Ectodermal cell (in vitro differentiated cells): ENCODE data around the gene PRTN3.

ENCODE experiments used
- H3K27ac ChIP-seq: 2 replicates; pipeline ENCODE4 v1.7.0; 2013; ENCODE audit warnings: mild to moderate bottlenecking, low read depth, low read length; ENCODE audit not compliant: insufficient read depth, poor library complexity, severe bottlenecking
- H3K27me3 ChIP-seq: 2 replicates; pipeline ENCODE4 v1.7.0; 2013; ENCODE audit warnings: mild to moderate bottlenecking, low read length; ENCODE audit not compliant: insufficient read depth, control insufficient read depth, poor library complexity, severe bottlenecking
- H3K36me3 ChIP-seq: one replicate; pipeline ENCODE4 v1.7.0; 2013; ENCODE audit warnings: low read length; ENCODE audit not compliant: control insufficient read depth, insufficient read depth
- H3K4me1 ChIP-seq: one replicate; pipeline ENCODE4 v1.7.0; 2013; ENCODE audit warnings: low read length; ENCODE audit not compliant: control insufficient read depth, insufficient read depth
- H3K4me3 ChIP-seq: 2 replicates; pipeline ENCODE4 v1.7.0; 2013; ENCODE audit warnings: low read depth, low read length, control low read depth; ENCODE audit not compliant: insufficient read depth
- H3K9me3 ChIP-seq: 2 replicates; pipeline ENCODE4 v1.7.0; 2013; ENCODE audit warnings: mild to moderate bottlenecking, low read length, moderate library complexity; ENCODE audit not compliant: control insufficient read depth
- WGBS, 2 experiments: methylation state at CpG; one replicate each; pipeline ENCODE4 v1.1.7; 2013; ENCODE audit warnings: missing lambda C conversion rate in 2 of 2; 5-methylcytosine and 5-hydroxymethylcytosine counted together

The PRTN3 gene

GRCh38 chr19:803686-804418 is 36.9 kb upstream of the PRTN3 start:
- peaks cover 49% of the 10 kb centered on the region for H3K36me3 ChIP-seq
- H3K27me3 ChIP-seq = no peaks in the 10 kb centered on the region
- WGBS, 2 experiments = 95 to 96% methylated on average over 31 of the region's 31 CpGs
- H3K27ac ChIP-seq = no peak overlapping the region
- H3K9me3 ChIP-seq = no peaks in the 10 kb centered on the region
- peaks cover 28% of the 10 kb centered on the region for H3K4me1 ChIP-seq
- no peak overlapping the region for H3K4me3 ChIP-seq

- H3K4me1 ChIP-seq = peaks cover 27% of the 10 kb centered on the region
- 96 to 97% methylated on average over 53 of the region's 53 CpGs for WGBS, 2 experiments
- H3K27me3 ChIP-seq = no peaks in the 10 kb centered on the region
- no peaks in the 10 kb centered on the region for H3K9me3 ChIP-seq
- H3K4me3 ChIP-seq = no peak overlapping the region
- no peak overlapping the region for H3K27ac ChIP-seq
- H3K36me3 ChIP-seq = peaks cover 55% of the 10 kb centered on the region
Measured at GRCh38 chr19:804419-805165, 36.2 kb upstream of the PRTN3 start.

GRCh38 chr19:805166-805551 is 35.6 kb upstream of the PRTN3 start:
- 95 to 96% methylated on average over 33 of the region's 33 CpGs for WGBS, 2 experiments
- no peak overlapping the region for H3K4me3 ChIP-seq
- no peaks in the 10 kb centered on the region for H3K27me3 ChIP-seq
- H3K4me1 ChIP-seq = peaks cover 21% of the 10 kb centered on the region
- H3K27ac ChIP-seq = no peak overlapping the region
- peaks cover 60% of the 10 kb centered on the region for H3K36me3 ChIP-seq
- no peaks in the 10 kb centered on the region for H3K9me3 ChIP-seq

GRCh38 chr19:805600-806550 is 34.9 kb upstream of the PRTN3 start:
- Histone ChIP-seq H3K4me1 (peaks cover 14% of the 10 kb centered on the region), H3K27me3 (no peaks in the 10 kb centered on the region), H3K36me3 (peaks cover 64% of the 10 kb centered on the region), H3K9me3 (no peaks in the 10 kb centered on the region), H3K27ac (no peak overlapping the region), H3K4me3 (no peak overlapping the region)
- 95 to 96% methylated on average over 93 of the region's 93 CpGs for WGBS, 2 experiments

GRCh38 chr19:806815-807421 is 33.9 kb upstream of the PRTN3 start:
- peaks cover 4% of the 10 kb centered on the region for H3K4me1 ChIP-seq
- H3K4me3 ChIP-seq = no peak overlapping the region
- H3K27ac ChIP-seq = no peak overlapping the region
- peaks cover 75% of the 10 kb centered on the region for H3K36me3 ChIP-seq
- WGBS, 2 experiments = 95 to 96% methylated on average over 34 of the region's 34 CpGs
- H3K27me3 ChIP-seq = no peaks in the 10 kb centered on the region
- no peaks in the 10 kb centered on the region for H3K9me3 ChIP-seq

- H3K27ac ChIP-seq = no peak overlapping the region
- no peaks in the 10 kb centered on the region for H3K9me3 ChIP-seq
- no peaks in the 10 kb centered on the region for H3K27me3 ChIP-seq
- H3K4me1 ChIP-seq = no peaks in the 10 kb centered on the region
- H3K36me3 ChIP-seq = peaks cover 78% of the 10 kb centered on the region
- 96% methylated on average over 44 of the region's 44 CpGs for WGBS, 2 experiments
- H3K4me3 ChIP-seq = no peak overlapping the region
Measured at GRCh38 chr19:807627-808422, 33.0 kb upstream of the PRTN3 start.

GRCh38 chr19:808423-808775 is 32.4 kb upstream of the PRTN3 start:
- Histone ChIP-seq H3K4me1 (no peaks in the 10 kb centered on the region), H3K36me3 (peaks cover 78% of the 10 kb centered on the region), H3K27ac (no peak overlapping the region), H3K9me3 (no peaks in the 10 kb centered on the region), H3K4me3 (no peak overlapping the region), H3K27me3 (no peaks in the 10 kb centered on the region)
- 96 to 97% methylated on average over 26 of the region's 26 CpGs for WGBS, 2 experiments

GRCh38 chr19:810077-810855 is 30.5 kb upstream of the PRTN3 start:
- Histone ChIP-seq H3K27ac (no peak overlapping the region), H3K9me3 (no peaks in the 10 kb centered on the region), H3K27me3 (no peaks in the 10 kb centered on the region), H3K4me3 (no peak overlapping the region), H3K4me1 (no peaks in the 10 kb centered on the region), H3K36me3 (peaks cover 69% of the 10 kb centered on the region)
- 93 to 94% methylated on average over 30 of the region's 30 CpGs for WGBS, 2 experiments
